ENCODE results near the gene ARHGEF33. TPM values are rescaled to one million over a fixed set of nuclear protein-coding genes. Genes with fewer than 3 reads are reported as not detected.

The ARHGEF33 gene
- total and polyA plus RNA-seq, 2 of the 13 experiments (the other 11 are each of a cell fraction or from before 2014, with no cell fraction given): 0.04 TPM; not detected in 1

- no peak for FAIRE-seq
- TF ChIP-seq, protein P1, sequence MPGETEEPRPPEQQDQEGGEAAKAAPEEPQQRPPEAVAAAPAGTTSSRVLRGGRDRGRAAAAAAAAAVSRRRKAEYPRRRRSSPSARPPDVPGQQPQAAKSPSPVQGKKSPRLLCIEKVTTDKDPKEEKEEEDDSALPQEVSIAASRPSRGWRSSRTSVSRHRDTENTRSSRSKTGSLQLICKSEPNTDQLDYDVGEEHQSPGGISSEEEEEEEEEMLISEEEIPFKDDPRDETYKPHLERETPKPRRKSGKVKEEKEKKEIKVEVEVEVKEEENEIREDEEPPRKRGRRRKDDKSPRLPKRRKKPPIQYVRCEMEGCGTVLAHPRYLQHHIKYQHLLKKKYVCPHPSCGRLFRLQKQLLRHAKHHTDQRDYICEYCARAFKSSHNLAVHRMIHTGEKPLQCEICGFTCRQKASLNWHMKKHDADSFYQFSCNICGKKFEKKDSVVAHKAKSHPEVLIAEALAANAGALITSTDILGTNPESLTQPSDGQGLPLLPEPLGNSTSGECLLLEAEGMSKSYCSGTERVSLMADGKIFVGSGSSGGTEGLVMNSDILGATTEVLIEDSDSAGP (CRISPR knock-in tag; IDR thresholded peaks at IDR 0.05; ENCODE audit: borderline replicate concordance): no peak
- TF ChIP-seq ZNF343 (CRISPR knock-in tag; IDR thresholded peaks at IDR 0.05) (no peak), ZNF10 (CRISPR knock-in tag; IDR thresholded peaks at IDR 0.05; ENCODE audit: borderline replicate concordance, low read depth) (no peak)
- BruUV-seq (replicated peaks): no TSS peak
- Histone ChIP-seq H3K4me3 (replicated peaks in 1 of 3; ENCODE audit: insufficient read depth in 1 of 3, low read depth in 2 of 3, low read length in 3 of 3) (no peak overlapping the region), H3K36me3 (replicated peaks in 1 of 2; ENCODE audit: control insufficient read depth in 1 of 2, insufficient read depth in 2 of 2, low read length in 2 of 2) (peaks cover 3 to 30% of the 10 kb centered on the region in 2 experiments; a peak in 4 of 5 replicates), H2AFZ (ENCODE audit: low read length) (no peak overlapping the region), H3K4me1 (ENCODE audit: insufficient read depth, low read length) (no peaks in the 10 kb centered on the region), H4K20me1 (ENCODE audit: insufficient read depth, low read length) (no peaks in the 10 kb centered on the region), H3K79me2 (ENCODE audit: insufficient read depth, low read length) (no peaks in the 10 kb centered on the region), H3K27ac (ENCODE audit: extremely low read length, insufficient read depth, low read length) (no peak overlapping the region), H3K9ac (ENCODE audit: insufficient read depth, low read depth, low read length) (no peak overlapping the region), H3K9me3 (ENCODE audit: low read length) (no peaks in the 10 kb centered on the region), H3K4me2 (ENCODE audit: low read depth, low read length) (no peak overlapping the region), H3K27me3 (ENCODE audit: control insufficient read depth in 1 of 2, insufficient read depth in 2 of 2, low read length in 2 of 2) (no peaks in the 10 kb centered on the region)
- in situ Hi-C loops (cut with HindIII; ENCODE audit: extremely low pct_ligation_motif_present, low pct_unique_long_range_greater_than_20kb): no loop called here
- POLR2A ChIA-PET: no interaction called here
- ATAC-seq: no peak
- WGBS (ENCODE audit: low lambda C conversion rate): 100% methylated on average over 1 of the region's 1 CpG
- DNase-seq (ENCODE audit: low spot score): no peak
- intact Hi-C loops (cut with micrococcal nuclease; ENCODE audit: unreplicated experiment): loop anchor here (5.0 kb wide), 1 partner anchor 68 kb away; no protein-coding TSS in a partner anchor
- CTCF ChIA-PET (ENCODE audit: low intra/inter-chr PET ratio, low total read pairs): no interaction called here
Measured at GRCh38 chr2:39015424-39015823, 125.7 kb downstream of the ARHGEF33 start.

GRCh38 chr2:39017334-39017733 is 127.7 kb downstream of the ARHGEF33 start:
- no peak overlapping the region for H3K9ac ChIP-seq (ENCODE audit: insufficient read depth, low read depth, low read length)
- no peaks in the 10 kb centered on the region for H3K27me3 ChIP-seq (ENCODE audit: control insufficient read depth in 1 of 2, insufficient read depth in 2 of 2, low read length in 2 of 2)
- intact Hi-C loops (cut with micrococcal nuclease; ENCODE audit: unreplicated experiment) (loop anchor here (5.0 kb wide), 1 partner anchor 70 kb away; no protein-coding TSS in a partner anchor), in situ Hi-C loops (cut with HindIII; ENCODE audit: extremely low pct_ligation_motif_present, low pct_unique_long_range_greater_than_20kb) (no loop called here)
- H3K36me3 ChIP-seq (replicated peaks in 1 of 2; ENCODE audit: control insufficient read depth in 1 of 2, insufficient read depth in 2 of 2, low read length in 2 of 2): peaks cover 2 to 18% of the 10 kb centered on the region in 2 experiments
- no peak overlapping the region for H3K27ac ChIP-seq (ENCODE audit: extremely low read length, insufficient read depth, low read length)
- no peak overlapping the region for H2AFZ ChIP-seq (ENCODE audit: low read length)
- no peaks in the 10 kb centered on the region for H3K4me1 ChIP-seq (ENCODE audit: insufficient read depth, low read length)
- ATAC-seq: no peak
- H3K4me3 ChIP-seq (replicated peaks in 1 of 3; ENCODE audit: insufficient read depth in 1 of 3, low read depth in 2 of 3, low read length in 3 of 3): no peak overlapping the region
- TF ChIP-seq JDP2 (CRISPR knock-in tag; IDR thresholded peaks at IDR 0.05; ENCODE audit: borderline replicate concordance) (no peak), SNAPC4 (CRISPR knock-in tag; IDR thresholded peaks at IDR 0.05) (no peak), NFE2L2 (IDR thresholded peaks at IDR 0.05; ENCODE audit: low read length) (no peak), SNAPC2 (CRISPR knock-in tag; IDR thresholded peaks at IDR 0.05) (no peak)
- no peaks in the 10 kb centered on the region for H4K20me1 ChIP-seq (ENCODE audit: insufficient read depth, low read length)
- ChIA-PET CTCF (ENCODE audit: low intra/inter-chr PET ratio, low total read pairs) (no interaction called here), POLR2A (interaction anchor here (0.6 kb wide), 1 partner anchor 101 kb away, joined by 4 read pairs; no protein-coding TSS in a partner anchor)
- no TSS peak for BruUV-seq (replicated peaks)
- DNase-seq (ENCODE audit: low spot score): no peak
- H3K9me3 ChIP-seq (ENCODE audit: low read length): no peaks in the 10 kb centered on the region
- no peaks in the 10 kb centered on the region for H3K79me2 ChIP-seq (ENCODE audit: insufficient read depth, low read length)
- H3K4me2 ChIP-seq (ENCODE audit: low read depth, low read length): no peak overlapping the region
- no peak for FAIRE-seq
